Peyer's patch (tissue), 4 donors: ENCODE data around the gene ZNF487.

ENCODE experiments used
- CTCF ChIP-seq, 6 experiments: fragments of 450-650 bp in 4 of 6; fragments of 200-600 bp in 2 of 6; sonication (generic) in 1 of 6; IDR thresholded peaks; one replicate each; pipeline ENCODE4 v1.5.1; 2017 to 2019; ENCODE audit warnings: antibody characterized with exemption in 6 of 6, mild to moderate bottlenecking in 3 of 6, moderate library complexity in 1 of 6
- POLR2A ChIP-seq, 2 donors: fragments of 450-650 bp; IDR thresholded peaks; one replicate each; pipeline ENCODE4 v1.5.1; 2017; ENCODE audit warnings: antibody characterized with exemption in 2 of 2, mild to moderate bottlenecking in 2 of 2, moderate library complexity in 2 of 2

DNA sequence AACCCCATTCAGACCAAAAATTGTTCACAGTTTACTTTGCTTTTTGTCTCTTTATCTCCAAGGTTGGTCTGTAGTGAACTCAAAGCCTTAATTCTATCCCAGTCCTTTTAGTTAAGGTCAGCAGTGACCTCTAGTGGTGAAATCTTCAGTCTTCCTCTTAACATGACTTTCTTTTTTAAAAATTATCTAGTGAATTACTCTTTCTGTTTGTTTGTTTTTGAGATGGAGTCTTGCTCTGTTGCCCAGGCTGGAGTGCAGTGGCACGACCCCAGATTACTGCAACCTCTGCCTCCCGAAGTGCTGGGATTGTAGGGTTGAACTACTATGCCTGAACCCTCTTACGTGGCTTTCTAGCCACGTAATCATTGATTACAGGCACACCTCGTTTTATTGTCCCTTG, 25.0 kb downstream of the ZNF487 start:
- TF ChIP-seq POLR2A (IDR thresholded peaks at IDR 0.05): no peak
- TF ChIP-seq CTCF (IDR thresholded peaks at IDR 0.05): peak; percentile 42 to 91 (median 78)
